Lower leg skin (tissue), 4 donors: ENCODE data around the gene OGFRL1. TPM values are rescaled to one million over a fixed set of nuclear protein-coding genes. Genes with fewer than 3 reads are reported as not detected.

Source experiments
- DNase-seq, 2 donors: peaks; one replicate each; pipeline ENCODE4 v3.0.0-alpha.2; 2019; ENCODE audit warnings: low spot score in 2 of 2
- H3K4me3 ChIP-seq: fragments of 200-600 bp; sonication (generic); 2 replicates; pipeline ENCODE4 v1.5.1; 2017; ENCODE audit warnings: mild to moderate bottlenecking, low read depth; ENCODE audit not compliant: poor library complexity, severe bottlenecking
- POLR2A ChIP-seq, 2 donors: fragments of 450-650 bp; IDR thresholded peaks; one replicate each; pipeline ENCODE4 v1.6.1; 2016 to 2017; ENCODE audit warnings: antibody characterized with exemption in 2 of 2, mild to moderate bottlenecking in 1 of 2, moderate library complexity in 1 of 2
- WGBS, 2 donors: methylation state at CpG; one replicate each; pipeline ENCODE4 v1.1.5; 2018; 5-methylcytosine and 5-hydroxymethylcytosine counted together
- intact Hi-C: fragments of 100-400 bp; cut with DNase I; formaldehyde crosslinking; loops from one replicate; pipeline ENCODE4 v1.15.0; 2023; ENCODE audit warnings: low total_unique reads
- total RNA-seq, 4 donors: library from RNA; depleted of rRNA; stranded (reverse); fragments of >200 nt; gene quantifications; one replicate each; pipeline ENCODE4 v1.1.0, GENCODE V29; 2016
- TF ChIP-seq, protein P1 (sequence below), 3 donors: fragments of 450-650 bp; IDR thresholded peaks; one replicate each; pipeline ENCODE4 v1.5.1; 2016; ENCODE audit warnings: antibody characterized with exemption in 3 of 3, mild to moderate bottlenecking in 3 of 3, moderate library complexity in 2 of 3

OGFRL1 gene
- total RNA-seq, 4 donors from 2014 or later: 36.7 to 59.0 (median 43.7) TPM

DNA sequence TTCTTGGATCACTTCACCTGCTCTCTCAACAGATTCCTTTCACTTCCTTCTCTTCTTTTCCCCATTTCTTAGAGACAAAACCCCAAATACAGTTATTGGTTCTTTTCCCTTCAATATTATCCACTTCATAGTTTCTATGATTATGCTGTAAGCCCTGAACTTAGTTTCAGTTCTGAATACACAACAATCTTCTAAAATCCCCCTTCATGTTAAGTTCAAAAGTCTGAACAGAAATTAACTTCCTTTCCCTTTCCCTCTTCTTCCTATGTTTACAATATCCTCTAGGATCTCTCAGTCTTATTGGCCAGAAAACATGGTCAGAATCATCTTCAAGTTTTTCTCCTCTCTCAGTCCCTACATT, 57.7 kb downstream of the OGFRL1 start:
- H3K4me3 ChIP-seq: no peak overlapping the region
- intact Hi-C loops: no loop called here
- TF ChIP-seq, protein P1, sequence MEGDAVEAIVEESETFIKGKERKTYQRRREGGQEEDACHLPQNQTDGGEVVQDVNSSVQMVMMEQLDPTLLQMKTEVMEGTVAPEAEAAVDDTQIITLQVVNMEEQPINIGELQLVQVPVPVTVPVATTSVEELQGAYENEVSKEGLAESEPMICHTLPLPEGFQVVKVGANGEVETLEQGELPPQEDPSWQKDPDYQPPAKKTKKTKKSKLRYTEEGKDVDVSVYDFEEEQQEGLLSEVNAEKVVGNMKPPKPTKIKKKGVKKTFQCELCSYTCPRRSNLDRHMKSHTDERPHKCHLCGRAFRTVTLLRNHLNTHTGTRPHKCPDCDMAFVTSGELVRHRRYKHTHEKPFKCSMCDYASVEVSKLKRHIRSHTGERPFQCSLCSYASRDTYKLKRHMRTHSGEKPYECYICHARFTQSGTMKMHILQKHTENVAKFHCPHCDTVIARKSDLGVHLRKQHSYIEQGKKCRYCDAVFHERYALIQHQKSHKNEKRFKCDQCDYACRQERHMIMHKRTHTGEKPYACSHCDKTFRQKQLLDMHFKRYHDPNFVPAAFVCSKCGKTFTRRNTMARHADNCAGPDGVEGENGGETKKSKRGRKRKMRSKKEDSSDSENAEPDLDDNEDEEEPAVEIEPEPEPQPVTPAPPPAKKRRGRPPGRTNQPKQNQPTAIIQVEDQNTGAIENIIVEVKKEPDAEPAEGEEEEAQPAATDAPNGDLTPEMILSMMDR (IDR thresholded peaks at IDR 0.05): no peak
- TF ChIP-seq POLR2A (IDR thresholded peaks at IDR 0.05): no peak
- DNase-seq: no peak

GRCh38 chr6:71347119-71347518, 58.5 kb downstream of the OGFRL1 start:
- TF ChIP-seq, protein P1 (IDR thresholded peaks at IDR 0.05): no peak
- no peak for TF ChIP-seq POLR2A (IDR thresholded peaks at IDR 0.05)
- no peak overlapping the region for H3K4me3 ChIP-seq
- intact Hi-C loops: no loop called here
- 77 to 82% methylated on average over 5 of the region's 5 CpGs for WGBS, 2 donors
- DNase-seq: no peak

- WGBS, 2 donors: 15 to 17% methylated on average over 3 of the region's 3 CpGs
- DNase-seq: no peak
- intact Hi-C loops: no loop called here
- TF ChIP-seq POLR2A (IDR thresholded peaks at IDR 0.05): no peak
- TF ChIP-seq, protein P1 (IDR thresholded peaks at IDR 0.05): no peak
- no peak overlapping the region for H3K4me3 ChIP-seq
Observed at GRCh38 chr6:71349395-71349794, 60.8 kb downstream of the OGFRL1 start.

DNA sequence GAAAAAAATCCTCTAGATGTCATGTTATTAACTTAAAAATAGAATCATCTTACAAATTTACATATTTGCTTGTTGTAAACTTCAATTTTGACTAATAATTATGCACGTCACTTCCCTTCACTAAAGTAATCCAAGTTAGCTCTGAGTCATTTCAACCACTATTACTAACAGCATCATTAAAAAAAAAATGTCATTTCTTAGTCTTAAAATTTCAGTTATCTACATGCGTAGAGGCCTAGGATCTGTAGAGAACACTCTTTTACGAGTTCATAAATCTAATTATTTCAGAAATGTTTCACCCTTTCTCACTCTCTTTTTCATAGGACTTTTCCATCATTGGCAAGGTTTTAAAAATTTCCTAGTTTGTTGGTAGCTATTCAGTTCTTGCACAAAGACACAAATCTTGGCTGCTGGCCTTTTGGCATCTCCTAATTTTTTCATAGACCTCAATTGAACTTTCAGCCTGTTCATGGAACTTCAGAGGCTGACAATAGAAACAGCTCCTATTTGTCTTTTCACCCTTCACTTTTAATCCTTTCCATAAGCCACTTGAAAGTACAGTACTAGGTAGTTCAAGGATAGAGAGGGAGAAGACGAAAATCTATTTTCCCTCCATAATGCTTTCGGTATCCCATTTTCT, 61.5 kb downstream of the OGFRL1 start:
- intact Hi-C loops: no loop called here
- no peak overlapping the region for H3K4me3 ChIP-seq
- 33 to 34% methylated on average over 5 of the region's 5 CpGs for WGBS, 2 donors
- no peak for TF ChIP-seq POLR2A (IDR thresholded peaks at IDR 0.05)
- TF ChIP-seq, protein P1 (IDR thresholded peaks at IDR 0.05): no peak
- peak in 1 of 2 donors; percentile 52 for DNase-seq

GRCh38 chr6:71351190-71351589, 62.6 kb downstream of the OGFRL1 start:
- intact Hi-C loops: no loop called here

More at GRCh38 chr6:71351190-71351589, 62.6 kb downstream of the OGFRL1 start:
- no peak for DNase-seq
- TF ChIP-seq, protein P1 (IDR thresholded peaks at IDR 0.05): no peak
- TF ChIP-seq POLR2A (IDR thresholded peaks at IDR 0.05): no peak
- H3K4me3 ChIP-seq: no peak overlapping the region
